ENCODE data around the gene MYMK. TPM values are rescaled to one million over a fixed set of nuclear protein-coding genes. Genes with fewer than 3 reads are reported as not detected.

The MYMK gene
- total RNA-seq, 4 donors from 2014 or later = not detected

- intact Hi-C loops (cut with DNase I; ENCODE audit: low total_unique reads) = no loop called here
- no peak for TF ChIP-seq CTCF (IDR thresholded peaks at IDR 0.05)
- no peak for TF ChIP-seq POLR2A (IDR thresholded peaks at IDR 0.05)
- WGBS, 2 donors = 79 to 85% methylated on average over 25 to 27 of the region's 27 CpGs
- H3K4me3 ChIP-seq (ENCODE audit: low read depth, poor library complexity, severe bottlenecking) = no peak overlapping the region
- no peak for DNase-seq (ENCODE audit: low spot score in 2 of 2)
These were observed 48.5 kb downstream of the MYMK start for GRCh38 chr9:133476036-133476931.

GRCh38 chr9:133475292-133476012, 49.3 kb downstream of the MYMK start:
- H3K4me3 ChIP-seq (ENCODE audit: low read depth, poor library complexity, severe bottlenecking) = no peak overlapping the region
- WGBS, 2 donors = 82 to 92% methylated on average over 19 to 26 of the region's 27 CpGs
- DNase-seq (ENCODE audit: low spot score in 2 of 2) = no peak
- no peak for TF ChIP-seq POLR2A (IDR thresholded peaks at IDR 0.05)
- no peak for TF ChIP-seq CTCF (IDR thresholded peaks at IDR 0.05)
- intact Hi-C loops (cut with DNase I; ENCODE audit: low total_unique reads) = no loop called here

- TF ChIP-seq CTCF (IDR thresholded peaks at IDR 0.05) = no peak
- TF ChIP-seq POLR2A (IDR thresholded peaks at IDR 0.05) = no peak
- DNase-seq (ENCODE audit: low spot score in 2 of 2) = no peak
- intact Hi-C loops (cut with DNase I; ENCODE audit: low total_unique reads) = no loop called here
- WGBS, 2 donors = 77 to 83% methylated on average over 17 to 20 of the region's 20 CpGs
- H3K4me3 ChIP-seq (ENCODE audit: low read depth, poor library complexity, severe bottlenecking) = no peak overlapping the region
These were observed 49.9 kb downstream of the MYMK start for GRCh38 chr9:133474853-133475252.

- intact Hi-C loops (cut with DNase I; ENCODE audit: low total_unique reads) = no loop called here
- no peak overlapping the region for H3K4me3 ChIP-seq (ENCODE audit: low read depth, poor library complexity, severe bottlenecking)
- DNase-seq (ENCODE audit: low spot score in 2 of 2) = no peak
- no peak for TF ChIP-seq POLR2A (IDR thresholded peaks at IDR 0.05)
- no peak for TF ChIP-seq CTCF (IDR thresholded peaks at IDR 0.05)
- WGBS, 2 donors = 42 to 52% methylated on average over 5 of the region's 5 CpGs
These were observed 50.5 kb downstream of the MYMK start for GRCh38 chr9:133474215-133474614.

- no peak for DNase-seq (ENCODE audit: low spot score in 2 of 2)
- no peak for TF ChIP-seq CTCF (IDR thresholded peaks at IDR 0.05)
- no peak for TF ChIP-seq POLR2A (IDR thresholded peaks at IDR 0.05)
- 85 to 89% methylated on average over 20 of the region's 20 CpGs for WGBS, 2 donors
- H3K4me3 ChIP-seq (ENCODE audit: low read depth, poor library complexity, severe bottlenecking) = no peak overlapping the region
- intact Hi-C loops (cut with DNase I; ENCODE audit: low total_unique reads) = no loop called here
These were observed 51.0 kb downstream of the MYMK start for GRCh38 chr9:133473743-133474142.
